ENCODE results near the gene DLG2.

DLG2 gene

DNA sequence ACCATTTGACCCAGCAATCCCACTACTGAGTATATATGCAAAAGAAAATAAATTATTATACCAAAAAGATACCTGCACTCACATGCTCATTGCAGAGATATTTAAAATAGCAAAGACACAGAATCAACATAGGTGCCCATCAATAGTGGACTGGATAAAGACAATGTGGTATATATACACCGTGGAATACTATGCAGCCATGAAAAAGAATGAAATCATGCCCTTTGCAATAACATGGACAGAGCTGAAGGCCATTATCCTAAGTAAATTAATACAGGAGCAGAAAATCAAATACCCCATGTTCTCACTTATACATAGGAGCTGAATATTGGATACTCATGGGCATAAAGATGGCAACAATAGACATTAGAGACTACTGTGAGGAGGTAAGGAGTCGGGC is 68.7 kb downstream of the DLG2 start:
- no peak for DNase-seq (ENCODE audit: low read depth)

DNA sequence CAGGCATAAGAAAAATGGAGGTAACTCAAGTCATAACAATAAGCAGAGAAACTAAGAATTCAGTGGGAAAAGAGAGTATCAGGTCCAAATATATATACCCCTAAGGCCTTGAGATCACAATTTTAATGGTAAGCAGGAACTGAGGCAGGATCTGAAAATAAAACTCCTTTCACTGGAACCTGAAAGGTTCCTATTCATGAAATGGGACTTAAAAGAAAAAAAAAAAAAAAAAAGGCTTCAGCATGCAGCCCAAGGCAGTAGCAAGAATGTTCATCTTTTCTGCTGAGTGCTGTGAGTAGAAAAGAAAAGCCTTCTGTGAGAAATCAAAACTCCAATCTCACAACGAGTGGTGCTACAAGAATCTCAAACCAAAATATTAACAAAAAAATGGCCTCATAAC is 75.3 kb downstream of the DLG2 start:
- no peak for DNase-seq (ENCODE audit: low read depth)

DNA sequence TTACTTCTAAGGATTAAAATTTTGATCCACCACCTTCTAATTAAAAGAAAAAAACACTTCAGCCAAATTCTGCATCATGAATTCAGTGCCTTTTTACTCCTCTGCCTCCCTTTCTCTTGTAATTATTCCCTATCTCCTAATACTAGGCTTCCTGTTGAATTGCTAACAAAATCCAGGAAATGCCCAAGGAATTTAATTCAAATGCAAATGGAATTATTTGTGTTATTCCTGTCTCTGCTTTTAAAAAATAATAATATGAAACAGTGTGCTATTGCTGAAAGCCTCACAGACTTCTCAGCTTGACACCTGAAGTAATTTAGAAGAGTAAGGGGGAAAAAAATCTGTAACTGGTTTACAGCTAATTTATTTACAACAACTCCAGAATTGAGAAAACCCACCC is 85.5 kb downstream of the DLG2 start:
- no peak for DNase-seq (ENCODE audit: low read depth)

DNA sequence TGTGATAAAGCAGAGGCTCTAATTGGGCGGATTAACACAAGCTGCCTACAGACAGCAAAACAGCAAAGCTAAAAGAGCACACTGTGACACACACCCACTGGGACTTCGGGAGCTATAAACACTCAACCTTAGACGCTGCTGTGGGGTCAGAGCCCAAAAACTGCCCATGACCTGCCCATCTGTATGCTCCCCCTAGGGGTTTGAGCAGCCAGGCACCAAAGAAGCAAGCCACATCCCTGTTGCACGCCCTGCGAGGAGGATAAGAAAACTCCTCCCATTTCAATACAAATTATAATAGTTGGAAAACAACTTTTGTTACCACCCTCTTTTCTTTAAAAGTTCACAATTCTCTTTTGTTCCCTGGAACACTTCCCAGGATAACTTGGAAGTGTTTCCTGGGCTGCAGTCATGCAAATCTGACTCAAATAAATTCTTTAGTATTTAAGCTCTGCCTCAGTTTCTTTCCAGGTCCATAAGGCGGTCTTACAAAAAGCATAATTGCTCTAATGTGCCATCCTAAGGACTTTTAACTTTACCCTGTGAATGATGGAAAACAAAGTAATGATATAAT is 86.4 kb downstream of the DLG2 start:
- no peak for DNase-seq (ENCODE audit: low read depth)

DNA sequence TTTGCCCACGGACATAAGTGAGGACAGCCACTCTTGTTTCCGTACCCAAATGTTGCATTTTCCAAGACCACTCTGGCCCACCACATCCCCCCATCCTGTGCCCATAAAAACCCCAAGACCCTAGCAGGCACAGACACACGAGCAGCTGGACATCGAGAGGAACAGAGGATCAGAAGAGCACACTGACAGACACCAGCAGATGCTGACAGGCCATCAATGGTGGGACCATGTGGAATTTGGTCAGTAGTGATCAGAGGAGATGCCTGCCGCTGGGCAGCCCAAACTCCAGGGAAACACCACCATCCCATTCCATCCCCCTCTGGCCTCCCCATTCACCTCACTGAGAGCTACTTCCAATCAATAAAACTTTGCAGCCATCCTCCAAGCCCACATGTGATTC is 87.0 kb downstream of the DLG2 start:
- no peak for DNase-seq (ENCODE audit: low read depth)

DNA sequence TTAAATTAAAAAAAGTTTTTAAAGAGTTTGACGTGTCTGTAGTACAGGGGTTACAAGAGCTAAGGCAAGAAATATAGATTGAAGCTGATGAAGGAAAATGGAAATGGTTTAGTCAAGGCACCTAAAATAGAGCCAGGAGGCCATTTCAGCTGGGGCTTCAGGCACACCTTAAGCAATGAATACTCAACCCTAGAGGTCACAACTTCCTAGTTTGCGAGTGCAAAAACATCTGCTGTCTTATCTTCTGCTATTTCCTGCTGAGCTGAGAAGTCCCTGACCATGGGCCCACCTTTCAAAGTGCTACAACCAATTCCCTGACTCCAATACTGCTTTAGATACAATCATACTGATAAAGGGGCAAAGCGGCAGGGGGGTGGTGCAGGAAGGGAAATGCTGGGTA is 87.4 kb downstream of the DLG2 start:
- no peak for DNase-seq (ENCODE audit: low read depth)

DNA sequence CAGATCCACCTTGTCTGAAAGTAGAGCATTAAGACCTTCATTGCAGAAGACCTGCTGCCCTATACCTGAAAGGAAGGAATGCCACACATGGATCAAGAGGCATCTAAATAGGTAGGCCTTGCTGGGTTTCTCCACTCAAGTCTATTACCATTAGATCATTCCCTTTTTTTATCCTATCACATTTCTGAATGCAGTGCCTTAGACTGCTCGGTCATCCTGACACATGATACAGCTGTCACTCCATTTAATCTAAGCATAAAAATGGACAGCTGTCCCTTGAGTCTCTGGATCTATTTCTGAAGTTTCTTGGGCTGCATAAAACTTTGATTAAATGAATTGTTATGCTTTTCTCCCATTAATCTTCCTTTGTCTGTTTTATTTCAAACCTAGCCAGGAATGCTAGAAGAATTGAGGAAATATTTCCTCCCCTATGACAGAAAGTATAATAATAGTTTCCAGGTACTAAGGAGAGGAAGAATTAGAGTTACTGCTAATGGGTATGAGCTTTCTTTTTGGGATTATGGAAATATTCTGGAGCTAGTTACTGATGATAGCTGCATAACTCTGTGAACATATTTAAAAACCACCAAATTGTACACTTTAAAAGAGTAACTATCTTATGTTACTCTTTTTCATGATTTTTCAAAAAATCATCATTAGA is 88.0 kb downstream of the DLG2 start:
- DNase-seq (ENCODE audit: low read depth): no peak

DNA sequence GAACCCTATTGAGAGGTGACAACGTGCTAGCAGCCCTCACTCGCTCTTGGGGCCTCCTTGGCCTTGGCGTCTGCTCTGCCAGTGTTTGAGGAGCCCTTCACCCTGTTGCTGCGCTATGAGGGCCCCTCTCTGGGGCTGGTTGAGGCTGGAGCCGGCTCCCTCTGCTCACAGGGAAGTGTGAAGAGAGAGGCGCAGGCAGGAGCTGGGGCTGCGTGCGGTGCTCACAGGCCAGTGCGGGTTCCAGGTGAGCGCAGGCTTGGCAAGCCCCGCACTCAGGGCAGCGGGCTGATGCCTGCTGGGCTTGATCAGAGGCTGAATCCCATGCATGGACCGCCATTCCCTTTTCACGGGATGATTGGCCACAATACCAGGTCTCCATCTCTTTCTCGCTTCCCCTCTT is 90.7 kb downstream of the DLG2 start:
- DNase-seq (ENCODE audit: low read depth): no peak

DNA sequence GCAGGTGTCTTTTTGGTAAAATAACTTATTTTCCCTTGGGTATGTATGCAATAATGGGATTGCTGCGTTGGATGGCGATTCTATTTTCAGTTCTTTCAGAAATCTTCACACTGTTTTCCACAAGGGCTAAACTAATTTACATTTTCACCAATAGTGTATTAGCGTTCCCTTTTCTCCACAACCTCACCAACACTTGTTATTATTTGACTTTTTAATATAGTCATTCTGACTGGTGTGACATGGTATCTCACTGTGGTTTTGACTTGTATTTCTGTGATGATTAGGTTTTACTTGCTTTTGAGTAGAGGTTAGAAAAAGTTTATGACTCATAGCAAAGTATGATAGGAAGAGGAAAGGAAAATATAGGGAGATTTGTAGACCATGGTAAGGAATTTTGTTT is 92.3 kb downstream of the DLG2 start:
- DNase-seq (ENCODE audit: low read depth): no peak

DNA sequence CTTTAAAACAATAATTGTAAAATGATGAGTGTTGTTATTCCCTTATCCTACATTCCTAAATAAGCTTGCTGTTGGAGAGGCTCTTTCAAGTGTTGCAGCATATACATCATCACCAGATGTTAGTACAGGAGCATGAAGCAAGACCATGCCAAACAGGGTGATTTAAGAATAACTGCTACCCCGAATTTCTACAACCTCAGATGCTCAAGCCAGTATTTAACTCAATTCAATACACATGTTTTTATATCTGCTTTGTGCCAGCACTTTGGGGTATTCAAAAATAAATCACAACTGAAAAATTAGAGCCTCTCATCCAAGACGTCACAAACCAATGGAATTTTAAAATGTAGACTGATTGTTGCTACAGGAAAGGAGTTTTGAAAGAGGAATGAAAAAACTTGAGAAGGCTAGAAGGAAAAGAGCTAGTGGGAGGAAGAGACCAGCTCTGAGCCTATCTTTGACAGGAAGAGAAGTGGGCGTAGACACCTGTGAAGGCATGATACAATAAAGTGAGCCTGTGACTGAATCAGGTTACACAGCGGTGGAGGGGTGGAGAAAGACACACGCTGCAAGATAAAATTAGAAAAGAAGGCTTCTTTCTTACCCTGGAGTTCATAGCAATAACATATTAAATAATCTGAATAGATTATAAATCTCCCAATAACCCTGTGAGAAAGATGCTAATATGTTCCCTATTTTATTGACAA is 95.8 kb downstream of the DLG2 start:
- no peak for DNase-seq (ENCODE audit: low read depth)

DNA sequence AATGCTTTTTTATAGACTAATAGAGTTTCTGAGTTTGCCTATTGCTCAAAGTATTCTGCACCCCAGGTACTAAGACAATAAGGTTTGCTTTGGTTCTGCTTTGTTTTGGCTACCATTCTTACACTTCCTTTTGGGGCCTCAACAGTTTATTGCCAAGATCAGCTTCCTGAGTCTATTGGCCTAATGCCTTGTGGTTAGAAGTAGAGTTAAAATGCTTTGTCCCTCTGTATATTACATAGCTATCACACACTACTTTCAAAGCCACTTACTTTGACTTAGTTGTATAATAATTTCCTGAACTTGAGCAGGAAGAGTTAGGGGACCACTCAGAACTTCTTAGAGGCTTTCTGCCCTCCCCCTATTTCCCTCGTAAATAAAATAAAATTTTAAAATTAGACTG is 96.5 kb downstream of the DLG2 start:
- DNase-seq (ENCODE audit: low read depth): no peak

DNA sequence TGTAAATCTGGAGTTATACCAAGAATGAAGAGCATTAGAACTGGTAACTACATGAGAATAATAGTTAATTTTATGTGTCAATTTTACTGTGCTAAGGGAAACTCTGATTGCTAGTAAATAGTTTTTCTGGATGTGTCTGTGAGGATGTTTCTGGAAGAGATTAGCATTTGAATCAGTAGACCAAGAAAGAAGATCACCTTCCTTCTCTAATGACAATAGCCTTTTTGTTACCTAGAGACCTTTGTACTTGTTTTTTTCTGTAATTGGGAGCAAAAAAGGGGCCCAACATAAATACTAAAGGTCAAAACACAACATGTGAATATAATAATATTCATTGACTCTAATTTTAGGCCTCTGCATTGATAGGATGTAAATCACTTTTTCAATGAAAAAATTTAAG is 100.6 kb downstream of the DLG2 start:
- no peak for DNase-seq (ENCODE audit: low read depth)

DNA sequence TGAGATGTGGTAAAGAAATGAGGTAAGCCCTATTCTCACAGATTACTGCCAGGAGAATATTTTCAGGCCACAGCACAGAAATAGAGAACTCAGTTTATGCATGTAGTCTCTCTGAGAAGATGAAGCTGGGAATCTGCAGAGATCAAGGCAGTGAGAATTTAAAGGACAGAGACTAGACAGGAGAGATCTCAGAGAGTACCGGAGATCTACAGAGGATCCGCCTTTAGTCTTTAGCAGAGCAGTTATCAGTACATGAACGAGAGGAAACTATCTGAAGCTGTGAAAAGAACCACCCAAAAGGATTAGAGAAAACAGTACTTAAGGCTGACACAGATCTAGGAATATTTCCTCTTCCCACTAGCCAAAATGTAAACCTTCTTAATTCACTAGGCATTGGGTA is 101.5 kb downstream of the DLG2 start:
- DNase-seq (ENCODE audit: low read depth): no peak

DNA sequence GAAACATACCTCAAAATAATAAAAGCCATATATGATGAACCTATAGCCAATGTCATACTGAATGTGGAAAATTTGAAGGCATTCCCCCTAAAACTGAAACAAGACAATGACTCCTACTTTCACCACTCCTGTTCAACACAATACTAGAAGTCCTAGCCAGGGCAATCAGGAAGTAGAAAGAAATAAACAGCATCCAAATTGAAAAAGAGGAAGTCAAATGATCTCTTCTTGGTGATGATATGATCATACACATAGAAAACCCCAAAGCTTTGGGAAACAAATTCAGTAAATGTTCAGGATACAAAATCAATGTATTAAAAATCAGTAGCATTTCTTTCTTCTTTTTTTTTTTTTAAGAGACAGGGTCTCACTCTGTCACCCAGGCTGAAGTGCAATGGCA is 109.9 kb downstream of the DLG2 start:
- DNase-seq (ENCODE audit: low read depth): no peak

DNA sequence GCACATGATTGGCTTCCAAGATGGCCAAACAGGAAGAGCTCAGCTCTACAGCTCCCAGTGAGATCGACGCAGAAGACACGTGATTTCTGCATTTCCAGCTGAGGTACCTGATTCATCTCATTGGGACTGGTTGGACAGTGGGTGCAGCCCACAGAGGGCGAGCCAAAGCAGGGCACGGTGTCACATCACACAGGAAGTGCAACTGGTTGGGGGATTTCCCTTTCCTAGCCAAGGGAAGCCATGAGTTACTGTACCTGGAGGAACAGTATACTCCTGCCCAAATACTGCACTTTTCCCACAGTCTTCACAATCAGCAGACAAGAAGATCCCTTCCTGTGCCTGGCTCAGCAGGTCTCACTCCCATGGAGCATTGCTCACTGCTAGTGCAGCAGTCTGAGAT is 131.2 kb downstream of the DLG2 start:
- DNase-seq (ENCODE audit: low read depth): no peak

DNA sequence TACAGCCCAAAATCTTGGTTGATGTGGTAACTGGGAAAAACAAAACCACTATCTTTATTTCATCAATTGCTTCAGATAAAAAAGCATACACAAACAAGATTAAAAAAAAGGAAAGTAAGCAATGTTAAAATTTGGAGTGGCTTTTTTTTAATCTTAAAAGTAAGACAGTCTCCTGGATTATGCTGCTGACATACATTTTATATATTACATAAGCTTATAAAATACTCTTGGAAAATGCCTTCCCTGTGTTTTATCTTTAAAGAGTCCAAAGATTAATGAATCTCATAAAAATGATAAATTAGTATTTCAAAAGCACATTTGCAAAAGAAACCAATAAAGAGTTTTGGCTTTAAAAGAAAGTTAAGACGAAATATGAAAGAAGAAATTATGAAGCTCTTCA is 132.7 kb downstream of the DLG2 start:
- no peak for DNase-seq (ENCODE audit: low read depth)

DNA sequence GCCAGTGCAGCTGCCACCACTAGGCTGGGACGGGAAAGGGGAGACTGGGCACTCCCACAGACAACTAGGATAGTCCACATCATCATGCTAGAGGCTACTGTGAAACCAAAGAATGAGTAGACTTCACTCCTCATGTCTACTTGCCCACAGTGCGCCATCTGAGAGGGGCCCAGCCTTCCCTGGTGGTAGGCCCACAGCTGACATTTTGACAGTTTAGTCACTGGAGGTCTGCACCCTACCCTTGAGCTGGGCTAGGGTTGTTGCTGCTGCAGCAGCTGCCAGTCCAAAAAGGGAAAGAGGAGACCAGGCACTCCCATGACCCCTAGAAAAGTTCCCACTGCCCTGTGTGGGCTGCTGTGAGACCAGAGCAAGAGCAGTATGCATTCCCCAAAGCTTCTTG is 141.2 kb downstream of the DLG2 start:
- DNase-seq (ENCODE audit: low read depth): no peak

DNA sequence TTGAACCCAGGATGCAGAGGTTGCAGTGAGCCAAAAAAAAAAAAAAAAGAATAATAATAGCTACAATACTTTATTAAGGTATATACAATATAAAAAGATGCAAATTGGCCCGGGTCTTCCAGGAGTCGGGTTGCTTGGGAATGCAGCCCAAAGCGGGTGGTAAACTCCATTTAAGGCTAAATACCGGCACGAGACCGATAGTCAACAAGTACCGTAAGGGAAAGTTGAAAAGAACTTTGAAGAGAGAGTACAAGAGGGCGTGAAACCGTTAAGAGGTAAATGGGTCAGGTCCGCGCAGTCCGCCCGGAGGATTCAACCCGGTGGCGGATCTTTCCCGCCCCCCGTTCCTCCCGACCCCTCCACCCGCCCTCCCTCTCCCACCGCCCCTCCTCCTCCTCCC is 143.3 kb downstream of the DLG2 start:
- no peak for DNase-seq (ENCODE audit: low read depth)

DNA sequence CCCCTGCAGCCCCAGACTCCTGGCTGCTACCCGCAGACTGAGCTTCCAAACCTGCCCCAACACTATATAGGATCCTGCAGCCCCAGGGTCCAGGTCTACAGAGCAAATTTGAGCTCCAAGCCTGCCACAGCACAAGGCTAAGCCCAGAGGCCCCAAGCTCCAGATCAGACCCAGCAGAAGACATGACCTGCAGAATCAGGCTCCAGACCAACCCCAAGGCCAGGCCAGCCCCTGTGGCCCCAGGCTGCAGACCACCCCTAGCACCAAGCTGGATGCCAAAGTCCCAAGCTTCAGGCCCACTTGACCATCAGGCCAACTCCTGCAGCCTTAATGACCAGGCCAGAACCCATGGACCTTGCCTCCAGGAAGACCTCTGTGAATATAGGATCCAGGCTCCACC is 145.3 kb downstream of the DLG2 start:
- DNase-seq (ENCODE audit: low read depth): no peak

DNA sequence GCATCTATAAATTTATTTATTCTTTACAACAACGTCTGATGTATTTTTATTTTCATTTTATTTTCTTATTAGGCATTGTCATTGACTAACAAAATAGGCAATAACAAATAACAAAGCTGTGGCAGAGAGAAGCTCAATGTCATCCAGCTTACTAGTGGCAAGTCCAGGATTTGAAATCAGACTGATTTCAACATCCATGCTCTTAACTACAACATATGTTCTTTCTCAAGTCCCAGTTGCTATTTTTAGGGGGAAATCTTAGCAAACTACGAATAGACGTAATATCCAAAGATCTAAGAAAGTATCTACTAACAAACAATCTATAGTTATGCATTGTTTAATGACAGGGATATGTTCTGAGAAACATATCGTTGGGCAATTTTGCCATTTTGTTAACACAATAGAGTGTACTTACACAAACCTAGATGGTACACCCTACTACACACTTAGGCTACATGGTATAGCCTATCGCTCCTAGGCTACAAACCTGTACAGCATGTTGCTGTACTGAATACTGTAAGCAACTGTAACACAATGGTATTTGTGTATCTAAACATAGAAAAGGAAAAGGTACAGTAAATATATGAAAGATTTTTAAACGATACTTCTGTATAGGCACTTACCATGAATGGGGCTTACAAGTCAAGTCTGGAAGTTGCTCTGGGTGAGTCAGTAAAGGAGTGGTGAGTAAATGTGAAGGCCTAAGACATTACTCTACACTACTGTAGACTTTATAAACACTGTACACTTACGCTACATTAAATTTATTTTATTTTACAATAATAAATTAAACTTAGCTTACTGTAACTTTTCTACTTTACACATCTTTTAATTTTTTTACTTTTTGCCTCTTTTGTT is 151.3 kb downstream of the DLG2 start:
- DNase-seq (ENCODE audit: low read depth): no peak

DNA sequence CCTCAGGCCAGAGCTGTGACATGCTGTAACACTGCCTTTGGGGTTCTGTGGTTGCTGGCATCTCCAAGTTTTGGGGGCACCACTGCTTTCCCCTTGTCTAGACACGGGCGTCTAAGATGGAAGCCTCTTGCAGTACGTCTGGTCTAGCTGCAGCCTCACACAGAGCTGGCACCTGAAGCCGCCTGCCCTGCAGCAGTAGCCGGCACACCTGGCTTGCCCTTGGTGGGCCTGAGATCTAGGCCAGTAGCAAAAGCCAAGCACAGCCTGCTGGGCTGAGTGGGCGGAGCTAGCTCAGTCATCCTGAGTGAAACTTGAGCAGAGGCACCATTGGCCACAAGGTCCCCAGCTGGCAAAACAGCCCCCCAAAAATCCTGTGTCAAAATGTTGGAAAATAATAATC is 154.2 kb downstream of the DLG2 start:
- no peak for DNase-seq (ENCODE audit: low read depth)

DNA sequence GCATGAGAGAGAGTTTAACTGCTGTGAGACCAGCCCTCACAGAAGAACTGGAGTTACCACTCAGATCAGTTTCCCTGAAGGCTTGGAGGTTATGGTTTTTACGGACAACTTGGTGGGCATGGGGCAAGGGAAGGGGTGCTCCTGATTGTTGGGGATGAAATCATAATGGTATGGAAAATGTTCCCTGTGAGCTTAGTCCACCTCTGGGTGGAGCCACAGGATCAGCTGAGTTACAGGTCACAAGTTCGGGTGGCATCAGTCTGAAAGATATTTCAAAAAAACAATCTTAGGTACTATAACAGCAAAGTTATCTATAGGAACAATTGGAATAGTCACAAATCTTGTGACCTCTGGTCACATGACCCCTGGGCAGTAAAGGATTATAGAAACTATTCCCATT is 162.9 kb downstream of the DLG2 start:
- DNase-seq (ENCODE audit: low read depth): no peak

DNA sequence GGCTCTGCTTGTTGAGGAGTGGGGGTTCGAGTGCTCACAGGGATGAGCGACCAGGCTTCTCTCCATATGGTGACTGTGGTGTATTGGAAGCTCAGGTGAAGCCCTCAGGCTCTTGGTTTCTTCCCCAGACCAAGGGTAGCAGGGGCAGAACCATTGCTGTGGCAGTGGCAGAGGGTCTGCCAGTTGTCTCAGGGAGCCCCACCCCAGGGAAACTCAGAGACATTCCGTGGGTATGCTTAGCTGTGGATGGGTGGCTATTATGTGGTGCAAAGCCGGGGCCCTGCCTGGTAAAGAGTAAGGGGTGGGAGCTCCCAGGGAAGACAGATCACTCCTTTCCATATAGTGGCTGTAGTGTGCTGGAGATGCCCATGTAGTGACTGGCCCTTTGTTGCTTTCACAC is 167.8 kb downstream of the DLG2 start:
- no peak for DNase-seq (ENCODE audit: low read depth)
